Omental fat pad (tissue), 4 donors: ENCODE data around the gene HOXC10. TPM values are rescaled to one million over a fixed set of nuclear protein-coding genes. Genes with fewer than 3 reads are reported as not detected.

Source experiments
- ATAC-seq: fragments of 150-250 bp; one replicate; pipeline ENCODE4 v1.9.1; 2016; ENCODE audit warnings: mild to moderate bottlenecking, moderate library complexity; ENCODE audit not compliant: low FRiP score
- DNase-seq: peaks from one replicate; pipeline ENCODE4 v3.0.0-alpha.2; 2019; ENCODE audit warnings: low spot score
- CTCF ChIP-seq, 3 donors: fragments of 450-650 bp; IDR thresholded peaks; one replicate each; pipeline ENCODE4 v1.5.1; 2016 to 2017; ENCODE audit warnings: antibody characterized with exemption in 3 of 3, mild to moderate bottlenecking in 3 of 3, moderate library complexity in 2 of 3
- total RNA-seq, 4 donors: library from RNA; depleted of rRNA; stranded (reverse); fragments of >200 nt; gene quantifications; one replicate each; pipeline ENCODE4 v1.1.0, GENCODE V29; 2016

Gene HOXC10
- total RNA-seq, 4 donors from 2014 or later, result not detected

GRCh38 chr12:54026640-54027441 is 41.9 kb downstream of the HOXC10 start:
- ATAC-seq (no peak), DNase-seq (no peak)
- TF ChIP-seq CTCF (IDR thresholded peaks at IDR 0.05), result no peak

- TF ChIP-seq CTCF (IDR thresholded peaks at IDR 0.05), result no peak
- ATAC-seq, result no peak
Measured at GRCh38 chr12:54027442-54027786, 42.5 kb downstream of the HOXC10 start.

GRCh38 chr12:54028314-54029201 is 43.6 kb downstream of the HOXC10 start, which contains the start of gene HOXC6:
Gene HOXC6 (plus strand): TSS chr12:54028440. CDS start chr12:54028522, 82 bp downstream.
- peak; percentile 23 for ATAC-seq
- no peak for DNase-seq
- TF ChIP-seq CTCF (IDR thresholded peaks at IDR 0.05), result no peak

More at GRCh38 chr12:54027442-54027786, 42.5 kb downstream of the HOXC10 start:
- no peak for DNase-seq

GRCh38 chr12:54029529-54030441 is 44.8 kb downstream of the HOXC10 start:
- ATAC-seq, result no peak
- no peak for TF ChIP-seq CTCF (IDR thresholded peaks at IDR 0.05)
- no peak for DNase-seq

GRCh38 chr12:54030442-54030801 is 45.5 kb downstream of the HOXC10 start:
- no peak for TF ChIP-seq CTCF (IDR thresholded peaks at IDR 0.05)
- DNase-seq (no peak), ATAC-seq (no peak)

- no peak for DNase-seq
- peak; percentile 33 for ATAC-seq
- no peak for TF ChIP-seq CTCF (IDR thresholded peaks at IDR 0.05)
Measured at GRCh38 chr12:54030889-54031471, 46.0 kb downstream of the HOXC10 start.
